ENCODE results near the gene IL1F10. TPM values are rescaled to one million over a fixed set of nuclear protein-coding genes. Genes with fewer than 3 reads are reported as not detected.

Gene IL1F10
- polyA plus RNA-seq, 1 donor (not counting 4 experiments of a cell fraction or from before 2014, with no cell fraction given): 0.37 TPM

DNA sequence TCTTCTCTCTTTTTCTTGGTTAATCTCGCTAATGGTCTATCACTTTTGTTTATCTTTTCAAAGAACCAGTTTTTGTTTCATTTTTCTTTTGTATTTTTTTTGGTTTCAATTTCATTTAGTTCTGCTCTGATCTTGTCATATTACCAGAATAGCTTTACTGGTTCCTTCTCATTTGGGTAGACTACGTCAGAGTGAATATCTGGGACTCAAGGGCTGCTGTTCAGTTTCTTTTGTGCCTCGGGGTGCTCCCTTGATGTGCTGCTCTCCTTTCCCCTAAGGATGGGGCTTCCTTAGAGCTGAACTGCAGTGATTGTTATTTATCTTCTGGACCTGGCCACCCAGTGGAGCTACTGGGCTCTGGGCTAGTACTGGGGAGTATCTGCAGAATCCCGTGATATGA lies 30.3 kb downstream of the IL1F10 start:
- dilution Hi-C loops (cut with MboI; ENCODE audit: extremely low pct_ligation_motif_present, low sequenced_read_pairs): no loop called here
- Histone ChIP-seq H3K36me3 (ENCODE audit: control insufficient read depth in 2 of 2, extremely low read depth in 1 of 2, insufficient read depth in 2 of 2, low read length in 2 of 2) (no peaks in the 10 kb centered on the region), H3K4me2 (ENCODE audit: control insufficient read depth, extremely low read depth, insufficient read depth, low read depth, low read length) (no peak overlapping the region), H3K27me3 (ENCODE audit: control insufficient read depth, extremely low read depth, insufficient read depth, low read length) (no peaks in the 10 kb centered on the region), H3K79me2 (ENCODE audit: control insufficient read depth, insufficient read depth, low read length) (no peaks in the 10 kb centered on the region), H3K27ac (ENCODE audit: control insufficient read depth, insufficient read depth, low read length) (no peak overlapping the region), H2AFZ (ENCODE audit: control insufficient read depth, low read length) (no peak overlapping the region), H4K20me1 (ENCODE audit: control insufficient read depth, extremely low read depth, insufficient read depth, low read length) (no peaks in the 10 kb centered on the region), H3K9ac (ENCODE audit: control insufficient read depth, extremely low read depth, insufficient read depth, low read length) (no peak overlapping the region), H3K9me1 (ENCODE audit: control insufficient read depth, extremely low read depth, insufficient read depth, low read length) (no peaks in the 10 kb centered on the region), H3K4me1 (ENCODE audit: control insufficient read depth, extremely low read depth, insufficient read depth, low read length) (no peaks in the 10 kb centered on the region), H3K4me3 (ENCODE audit: control insufficient read depth in 2 of 3, extremely low read depth in 1 of 3, insufficient read depth in 2 of 3, low read depth in 1 of 3, low read length in 3 of 3) (no peak overlapping the region), H3K9me3 (ENCODE audit: control insufficient read depth, low read depth, low read length) (no peaks in the 10 kb centered on the region)
- no peak for FAIRE-seq
- DNase-seq (ENCODE audit: low read depth, low spot score): no peak
- TF ChIP-seq EZH2 (IDR thresholded peaks at IDR 0.05; ENCODE audit: low read length): no peak
- TF ChIP-seq, protein P1, sequence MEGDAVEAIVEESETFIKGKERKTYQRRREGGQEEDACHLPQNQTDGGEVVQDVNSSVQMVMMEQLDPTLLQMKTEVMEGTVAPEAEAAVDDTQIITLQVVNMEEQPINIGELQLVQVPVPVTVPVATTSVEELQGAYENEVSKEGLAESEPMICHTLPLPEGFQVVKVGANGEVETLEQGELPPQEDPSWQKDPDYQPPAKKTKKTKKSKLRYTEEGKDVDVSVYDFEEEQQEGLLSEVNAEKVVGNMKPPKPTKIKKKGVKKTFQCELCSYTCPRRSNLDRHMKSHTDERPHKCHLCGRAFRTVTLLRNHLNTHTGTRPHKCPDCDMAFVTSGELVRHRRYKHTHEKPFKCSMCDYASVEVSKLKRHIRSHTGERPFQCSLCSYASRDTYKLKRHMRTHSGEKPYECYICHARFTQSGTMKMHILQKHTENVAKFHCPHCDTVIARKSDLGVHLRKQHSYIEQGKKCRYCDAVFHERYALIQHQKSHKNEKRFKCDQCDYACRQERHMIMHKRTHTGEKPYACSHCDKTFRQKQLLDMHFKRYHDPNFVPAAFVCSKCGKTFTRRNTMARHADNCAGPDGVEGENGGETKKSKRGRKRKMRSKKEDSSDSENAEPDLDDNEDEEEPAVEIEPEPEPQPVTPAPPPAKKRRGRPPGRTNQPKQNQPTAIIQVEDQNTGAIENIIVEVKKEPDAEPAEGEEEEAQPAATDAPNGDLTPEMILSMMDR (optimal IDR thresholded peaks at IDR 0.05 in 1 of 3, IDR thresholded peaks at IDR 0.05 in 1 of 3, conservative IDR thresholded peaks at IDR 0.05 in 1 of 3; ENCODE audit: extremely low read depth in 1 of 3, insufficient read depth in 2 of 3, low read length in 3 of 3): no peak

DNA sequence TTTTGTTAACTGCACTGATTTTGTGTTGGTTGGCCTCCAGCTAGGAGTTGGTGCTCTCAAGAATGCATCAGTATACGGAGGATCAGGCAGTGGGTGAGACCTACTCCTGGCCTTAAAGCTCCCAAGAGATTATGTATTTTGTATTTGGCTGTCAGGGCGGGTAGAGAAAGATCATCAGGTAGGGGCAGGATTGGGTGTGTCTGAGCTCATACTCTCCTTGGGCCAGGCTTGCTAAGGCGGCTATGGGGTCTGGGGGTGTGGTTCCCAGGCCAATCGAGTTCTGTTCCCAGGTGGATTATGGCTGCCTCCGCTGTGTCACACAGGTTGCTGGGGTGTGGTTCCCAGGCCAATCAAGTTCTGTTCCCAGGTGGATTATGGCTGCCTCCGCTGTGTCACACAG lies 30.8 kb downstream of the IL1F10 start:
- H3K79me2 ChIP-seq (ENCODE audit: control insufficient read depth, insufficient read depth, low read length): no peaks in the 10 kb centered on the region
- H3K9ac ChIP-seq (ENCODE audit: control insufficient read depth, extremely low read depth, insufficient read depth, low read length): no peak overlapping the region
- H3K36me3 ChIP-seq (ENCODE audit: control insufficient read depth in 2 of 2, extremely low read depth in 1 of 2, insufficient read depth in 2 of 2, low read length in 2 of 2): no peaks in the 10 kb centered on the region
- no peak for DNase-seq (ENCODE audit: low read depth, low spot score)
- H3K27me3 ChIP-seq (ENCODE audit: control insufficient read depth, extremely low read depth, insufficient read depth, low read length): no peaks in the 10 kb centered on the region
- no peaks in the 10 kb centered on the region for H3K9me1 ChIP-seq (ENCODE audit: control insufficient read depth, extremely low read depth, insufficient read depth, low read length)
- H3K27ac ChIP-seq (ENCODE audit: control insufficient read depth, insufficient read depth, low read length): no peak overlapping the region
- no peak for FAIRE-seq
- no peaks in the 10 kb centered on the region for H3K4me1 ChIP-seq (ENCODE audit: control insufficient read depth, extremely low read depth, insufficient read depth, low read length)
- no peak overlapping the region for H3K4me2 ChIP-seq (ENCODE audit: control insufficient read depth, extremely low read depth, insufficient read depth, low read depth, low read length)
- H3K9me3 ChIP-seq (ENCODE audit: control insufficient read depth, low read depth, low read length): no peaks in the 10 kb centered on the region
- dilution Hi-C loops (cut with MboI; ENCODE audit: extremely low pct_ligation_motif_present, low sequenced_read_pairs): no loop called here
- no peak overlapping the region for H2AFZ ChIP-seq (ENCODE audit: control insufficient read depth, low read length)
- H3K4me3 ChIP-seq (ENCODE audit: control insufficient read depth in 2 of 3, extremely low read depth in 1 of 3, insufficient read depth in 2 of 3, low read depth in 1 of 3, low read length in 3 of 3): no peak overlapping the region
- H4K20me1 ChIP-seq (ENCODE audit: control insufficient read depth, extremely low read depth, insufficient read depth, low read length): no peaks in the 10 kb centered on the region
- TF ChIP-seq EZH2 (IDR thresholded peaks at IDR 0.05; ENCODE audit: low read length): no peak
- TF ChIP-seq, protein P1 (optimal IDR thresholded peaks at IDR 0.05 in 1 of 3, IDR thresholded peaks at IDR 0.05 in 1 of 3, conservative IDR thresholded peaks at IDR 0.05 in 1 of 3; ENCODE audit: extremely low read depth in 1 of 3, insufficient read depth in 2 of 3, low read length in 3 of 3): no peak

Data from keratinocyte (primary cell).